Measurements from ENCODE around the gene COLQ. TPM values are rescaled to one million over a fixed set of nuclear protein-coding genes. Genes with fewer than 3 reads are reported as not detected.

COLQ gene
- total RNA-seq, 1 experiment from 2014 or later: 1.9 TPM

GRCh38 chr3:15440891-15441290, 80.6 kb downstream of the COLQ start:
- H3K79me2 ChIP-seq (ENCODE audit: insufficient read depth, low read length): no peaks in the 10 kb centered on the region
- CTCF ChIA-PET: no interaction called here
- ATAC-seq: no peak
- H3K9me2 ChIP-seq (ENCODE audit: insufficient read depth): no peaks in the 10 kb centered on the region
- intact Hi-C loops (cut with micrococcal nuclease): no loop called here
- H3K4me2 ChIP-seq (ENCODE audit: low read length): no peak overlapping the region
- DNase-seq (ENCODE audit: low read depth, low spot score): no peak
- TF ChIP-seq CEBPB (IDR thresholded peaks at IDR 0.05; ENCODE audit: low read depth): no peak
- no peak for TF ChIP-seq SIN3A (IDR thresholded peaks at IDR 0.05; ENCODE audit: low read depth)
- TF ChIP-seq ZFX (IDR thresholded peaks at IDR 0.05): no peak
- no peaks in the 10 kb centered on the region for H3K27me3 ChIP-seq (ENCODE audit: insufficient read depth, low read length)
- POLR2A ChIA-PET: no interaction called here
- H3K4me1 ChIP-seq (ENCODE audit: control insufficient read depth in 1 of 2, insufficient read depth in 2 of 2, low read length in 2 of 2): no peaks in the 10 kb centered on the region
- BruUV-seq (replicated peaks): no TSS peak
- no peak overlapping the region for H3K9ac ChIP-seq (ENCODE audit: low read length)
- H2AFZ ChIP-seq (ENCODE audit: low read depth, low read length, poor library complexity, severe bottlenecking): no peak overlapping the region
- no peak overlapping the region for H3K27ac ChIP-seq (ENCODE audit: low read depth, low read length)
- H3K4me3 ChIP-seq (replicated peaks in 1 of 2; ENCODE audit: low read depth in 1 of 2, low read length in 2 of 2): no peak overlapping the region
- peaks cover 40 to 43% of the 10 kb centered on the region in 2 experiments for H3K36me3 ChIP-seq (ENCODE audit: control insufficient read depth in 1 of 2, insufficient read depth in 2 of 2, low read length in 2 of 2)
- RAD21 ChIA-PET (ENCODE audit: low non-redundant PET in 1 of 2, low total read pairs in 2 of 2, uncharacterized antibody in 2 of 2, unreplicated experiment in 2 of 2): no interaction called here
- H3K9me3 ChIP-seq (ENCODE audit: control insufficient read depth in 1 of 2, insufficient read depth in 1 of 2, low read depth in 1 of 2, low read length in 2 of 2): no peaks in the 10 kb centered on the region
- no peaks in the 10 kb centered on the region for H4K20me1 ChIP-seq (ENCODE audit: insufficient read depth)

GRCh38 chr3:15439476-15439875, 82.0 kb downstream of the COLQ start:
- H3K9me3 ChIP-seq (ENCODE audit: control insufficient read depth in 1 of 2, insufficient read depth in 1 of 2, low read depth in 1 of 2, low read length in 2 of 2): no peaks in the 10 kb centered on the region
- CTCF ChIA-PET: no interaction called here
- intact Hi-C loops (cut with micrococcal nuclease): no loop called here
- H3K9me2 ChIP-seq (ENCODE audit: insufficient read depth): no peaks in the 10 kb centered on the region
- no peak overlapping the region for H3K9ac ChIP-seq (ENCODE audit: low read length)
- no peak overlapping the region for H2AFZ ChIP-seq (ENCODE audit: low read depth, low read length, poor library complexity, severe bottlenecking)
- DNase-seq (ENCODE audit: low read depth, low spot score) (no peak), ATAC-seq (no peak)
- RAD21 ChIA-PET (ENCODE audit: low non-redundant PET in 1 of 2, low total read pairs in 2 of 2, uncharacterized antibody in 2 of 2, unreplicated experiment in 2 of 2): no interaction called here
- POLR2A ChIA-PET: no interaction called here
- H3K36me3 ChIP-seq (ENCODE audit: control insufficient read depth in 1 of 2, insufficient read depth in 2 of 2, low read length in 2 of 2): peaks cover 44 to 52% of the 10 kb centered on the region in 2 experiments
- H3K4me2 ChIP-seq (ENCODE audit: low read length): no peak overlapping the region
- no peaks in the 10 kb centered on the region for H4K20me1 ChIP-seq (ENCODE audit: insufficient read depth)
- H3K79me2 ChIP-seq (ENCODE audit: insufficient read depth, low read length): no peaks in the 10 kb centered on the region
- no peak overlapping the region for H3K27ac ChIP-seq (ENCODE audit: low read depth, low read length)
- H3K27me3 ChIP-seq (ENCODE audit: insufficient read depth, low read length): no peaks in the 10 kb centered on the region
- H3K4me1 ChIP-seq (ENCODE audit: control insufficient read depth in 1 of 2, insufficient read depth in 2 of 2, low read length in 2 of 2): no peaks in the 10 kb centered on the region
- no peak for TF ChIP-seq POLR2AphosphoS5 (IDR thresholded peaks at IDR 0.05; ENCODE audit: low read depth, low read length)
- TF ChIP-seq POLR2A (IDR thresholded peaks at IDR 0.05; ENCODE audit: borderline replicate concordance, extremely low read depth, insufficient read depth, insufficient read length): no peak
- no peak for TF ChIP-seq EGR1 (IDR thresholded peaks at IDR 0.05; ENCODE audit: low read depth)
- TF ChIP-seq ATF3 (IDR thresholded peaks at IDR 0.05): no peak
- TF ChIP-seq ZNF274 (IDR thresholded peaks at IDR 0.05; ENCODE audit: low read depth, low read length): no peak
- TF ChIP-seq ZBTB33 (IDR thresholded peaks at IDR 0.05; ENCODE audit: extremely low read depth, insufficient replicate concordance, low read length): no peak
- no peak for TF ChIP-seq EZH2 (IDR thresholded peaks at IDR 0.05)
- TF ChIP-seq SIN3A (IDR thresholded peaks at IDR 0.05; ENCODE audit: low read depth): no peak
- no TSS peak for BruUV-seq (replicated peaks)
- no peak overlapping the region for H3K4me3 ChIP-seq (replicated peaks in 1 of 2; ENCODE audit: low read depth in 1 of 2, low read length in 2 of 2)
